Karpas-422 (cell line): ENCODE data around the gene NDUFV1. TPM values are rescaled to one million over a fixed set of nuclear protein-coding genes. Genes with fewer than 3 reads are reported as not detected.
"Not testable (repeated sequence)": the region's sequence is repeated elsewhere in the genome, so short reads cannot be mapped to it uniquely, and the experiment has no call there.

Source experiments
- DNase-seq: peaks from one replicate; pipeline ENCODE4 v3.0.0-alpha.2; 2015
- H2AFZ ChIP-seq: fragments of 200-600 bp; sonication (generic); 2 replicates; pipeline ENCODE4 v1.6.1; 2014; ENCODE audit warnings: antibody characterized with exemption, low read length, mixed read lengths
- H3K27ac ChIP-seq: fragments of 200-600 bp; sonication (generic); 2 replicates; pipeline ENCODE4 v1.5.1; 2014; ENCODE audit warnings: mild to moderate bottlenecking, low read length, moderate library complexity
- H3K27me3 ChIP-seq: fragments of 200-600 bp; sonication (generic); 2 replicates; pipeline ENCODE4 v1.6.1; 2014; ENCODE audit warnings: low read length, mixed read lengths
- H3K36me3 ChIP-seq: fragments of 200-600 bp; sonication (generic); 2 replicates; pipeline ENCODE4 v1.6.1; 2014; ENCODE audit warnings: low read length, mixed read lengths; ENCODE audit not compliant: insufficient read depth
- H3K4me1 ChIP-seq: fragments of 200-600 bp; sonication (generic); 2 replicates; pipeline ENCODE4 v1.6.1; 2014; ENCODE audit warnings: mild to moderate bottlenecking, low read length, mixed read lengths
- H3K4me2 ChIP-seq: fragments of 200-600 bp; sonication (generic); 2 replicates; pipeline ENCODE4 v1.6.1; 2014; ENCODE audit warnings: low read length, low read depth, mild to moderate bottlenecking; ENCODE audit not compliant: poor library complexity, severe bottlenecking
- H3K4me3 ChIP-seq: fragments of 200-600 bp; sonication (generic); 2 replicates; pipeline ENCODE4 v1.5.1; 2014; ENCODE audit warnings: mild to moderate bottlenecking, antibody characterized with exemption, low read length, mixed read lengths
- H3K79me2 ChIP-seq: fragments of 200-600 bp; sonication (generic); 2 replicates; pipeline ENCODE4 v1.6.1; 2014; ENCODE audit warnings: mild to moderate bottlenecking, low read length, mixed read lengths
- H3K9ac ChIP-seq: fragments of 200-600 bp; sonication (generic); 2 replicates; pipeline ENCODE4 v1.6.0; 2014; ENCODE audit warnings: low read length
- H3K9me2 ChIP-seq: fragments of 200-600 bp; sonication (generic), shearing (Covaris generic); replicated peaks from 2 replicates; pipeline ENCODE4 v1.6.0; 2014; ENCODE audit warnings: mild to moderate bottlenecking, low read length, moderate library complexity; ENCODE audit not compliant: insufficient read depth
- H3K9me3 ChIP-seq: fragments of 300-700, 200-600 bp; sonication (generic); 2 replicates; pipeline ENCODE4 v1.6.1; 2014; ENCODE audit warnings: low read length, mixed read lengths
- H4K20me1 ChIP-seq: fragments of 200-600 bp; sonication (generic); 2 replicates; pipeline ENCODE4 v1.6.1; 2014; ENCODE audit warnings: mild to moderate bottlenecking, antibody characterized with exemption, low read length, low read depth; ENCODE audit not compliant: insufficient read depth
- total RNA-seq: library from RNA; depleted of rRNA; stranded (reverse); fragments of >200 nt; shearing (Covaris generic); gene quantifications from 2 replicates; pipeline ENCODE4 v1.2.3, GENCODE V29; 2014; ENCODE audit warnings: low replicate concordance

The NDUFV1 gene
- total RNA-seq, 1 experiment from 2014 or later: 145 TPM

DNA sequence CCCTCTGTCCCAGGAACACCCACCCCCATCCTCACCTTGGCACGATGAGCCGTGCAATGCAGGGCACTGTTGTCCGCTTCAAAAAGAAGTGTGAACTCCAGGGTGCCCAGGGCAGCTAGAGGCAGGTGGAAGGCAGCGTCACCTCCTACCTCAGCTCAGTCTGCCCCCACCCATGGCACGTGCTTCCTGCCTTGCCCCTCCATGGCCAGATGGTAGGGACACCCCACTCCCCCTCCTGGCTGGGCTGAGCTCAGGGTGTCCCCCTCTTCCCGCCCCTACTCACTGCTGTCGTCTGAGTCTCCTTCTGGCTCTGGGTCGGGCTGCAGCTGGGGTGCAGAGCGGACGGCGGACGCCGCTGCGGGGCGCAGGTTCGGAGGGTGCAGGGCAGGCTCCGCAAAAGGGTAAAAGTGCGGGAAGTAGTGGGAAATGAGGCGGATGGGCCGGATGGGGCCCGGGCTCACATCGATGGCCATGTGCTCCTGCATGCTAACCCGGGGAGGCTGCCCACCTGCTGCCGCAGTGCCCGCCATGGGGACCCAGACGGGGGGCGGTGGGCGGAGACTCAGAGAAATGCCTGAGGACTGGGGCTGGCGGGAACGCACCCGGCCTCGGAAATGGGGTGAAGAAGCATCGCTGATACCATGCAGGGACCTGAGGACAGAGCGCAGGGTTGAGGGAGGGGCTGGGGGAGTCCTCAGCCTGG lies 9.1 kb downstream of the NDUFV1 start:
- H3K9me3 ChIP-seq: no peaks in the 10 kb centered on the region
- H4K20me1 ChIP-seq: no peaks in the 10 kb centered on the region
- H3K4me1 ChIP-seq: peaks cover 23% of the 10 kb centered on the region
- no peak overlapping the region for H3K4me3 ChIP-seq
- H2AFZ ChIP-seq: no peak overlapping the region
- H3K27ac ChIP-seq: no peak overlapping the region
- no peaks in the 10 kb centered on the region for H3K36me3 ChIP-seq
- H3K9ac ChIP-seq: no peak overlapping the region
- H3K79me2 ChIP-seq: no peaks in the 10 kb centered on the region
- H3K27me3 ChIP-seq: no peaks in the 10 kb centered on the region
- H3K4me2 ChIP-seq: no peak overlapping the region
- H3K9me2 ChIP-seq: no peaks in the 10 kb centered on the region
- no peak for DNase-seq

DNA sequence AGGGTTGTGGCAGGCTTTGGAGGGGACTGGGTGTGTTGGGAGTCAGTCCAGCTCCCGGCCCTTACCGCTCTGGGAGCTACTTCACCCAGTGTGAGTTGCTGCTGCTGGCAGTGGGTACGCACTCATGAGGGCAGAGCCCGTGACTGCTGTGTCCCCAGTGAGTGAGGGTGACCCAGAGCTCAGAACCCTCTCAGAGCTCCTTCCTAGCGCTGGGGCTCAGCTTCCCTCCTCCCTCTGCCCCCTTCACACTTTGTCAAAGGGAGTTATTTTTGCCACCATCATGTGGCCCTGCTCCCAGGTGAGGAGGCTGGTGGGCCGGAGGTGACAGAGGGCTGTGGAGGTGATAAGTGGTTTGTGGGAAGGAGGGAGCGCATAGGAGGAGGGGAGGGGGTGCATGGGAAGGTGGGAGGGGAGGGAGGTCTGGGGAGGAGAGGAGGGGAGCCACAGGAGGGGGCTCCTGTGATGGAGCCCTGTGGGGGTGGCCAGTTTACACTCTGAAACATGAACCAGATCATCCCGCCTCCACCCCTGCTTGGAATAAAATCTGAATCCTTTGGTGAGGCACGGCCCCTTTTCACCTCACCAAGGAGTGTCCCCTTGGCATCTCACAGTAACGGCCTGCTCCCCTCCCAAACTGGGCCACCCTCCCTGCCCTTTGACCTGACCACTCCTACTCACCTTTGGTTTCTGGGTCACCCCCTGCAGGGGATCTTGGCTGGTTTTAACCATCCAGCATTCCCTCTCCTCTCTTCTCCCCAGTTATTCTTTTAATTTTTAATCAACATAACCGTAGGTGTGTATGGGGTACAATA lies 9.9 kb downstream of the NDUFV1 start:
- H3K27ac ChIP-seq: no peak overlapping the region
- no peak overlapping the region for H3K4me2 ChIP-seq
- H3K9me2 ChIP-seq: no peaks in the 10 kb centered on the region
- no peak overlapping the region for H3K4me3 ChIP-seq
- peaks cover 23% of the 10 kb centered on the region for H3K4me1 ChIP-seq
- no peak for DNase-seq
- no peak overlapping the region for H2AFZ ChIP-seq
- no peaks in the 10 kb centered on the region for H3K79me2 ChIP-seq
- no peaks in the 10 kb centered on the region for H3K27me3 ChIP-seq
- no peaks in the 10 kb centered on the region for H4K20me1 ChIP-seq
- no peaks in the 10 kb centered on the region for H3K36me3 ChIP-seq
- no peaks in the 10 kb centered on the region for H3K9me3 ChIP-seq
- H3K9ac ChIP-seq: no peak overlapping the region

- no peak for DNase-seq
- no peak overlapping the region for H3K9ac ChIP-seq
- H3K36me3 ChIP-seq: no peaks in the 10 kb centered on the region
- H2AFZ ChIP-seq: no peak overlapping the region
- H4K20me1 ChIP-seq: no peaks in the 10 kb centered on the region
- no peaks in the 10 kb centered on the region for H3K9me2 ChIP-seq
- H3K4me3 ChIP-seq: no peak overlapping the region
- H3K4me1 ChIP-seq: peaks cover 23% of the 10 kb centered on the region
- H3K27me3 ChIP-seq: no peaks in the 10 kb centered on the region
- no peak overlapping the region for H3K27ac ChIP-seq
- no peaks in the 10 kb centered on the region for H3K79me2 ChIP-seq
- no peak overlapping the region for H3K4me2 ChIP-seq
- H3K9me3 ChIP-seq: no peaks in the 10 kb centered on the region
Measured at GRCh38 chr11:67617243-67617953, 10.7 kb downstream of the NDUFV1 start.

DNA sequence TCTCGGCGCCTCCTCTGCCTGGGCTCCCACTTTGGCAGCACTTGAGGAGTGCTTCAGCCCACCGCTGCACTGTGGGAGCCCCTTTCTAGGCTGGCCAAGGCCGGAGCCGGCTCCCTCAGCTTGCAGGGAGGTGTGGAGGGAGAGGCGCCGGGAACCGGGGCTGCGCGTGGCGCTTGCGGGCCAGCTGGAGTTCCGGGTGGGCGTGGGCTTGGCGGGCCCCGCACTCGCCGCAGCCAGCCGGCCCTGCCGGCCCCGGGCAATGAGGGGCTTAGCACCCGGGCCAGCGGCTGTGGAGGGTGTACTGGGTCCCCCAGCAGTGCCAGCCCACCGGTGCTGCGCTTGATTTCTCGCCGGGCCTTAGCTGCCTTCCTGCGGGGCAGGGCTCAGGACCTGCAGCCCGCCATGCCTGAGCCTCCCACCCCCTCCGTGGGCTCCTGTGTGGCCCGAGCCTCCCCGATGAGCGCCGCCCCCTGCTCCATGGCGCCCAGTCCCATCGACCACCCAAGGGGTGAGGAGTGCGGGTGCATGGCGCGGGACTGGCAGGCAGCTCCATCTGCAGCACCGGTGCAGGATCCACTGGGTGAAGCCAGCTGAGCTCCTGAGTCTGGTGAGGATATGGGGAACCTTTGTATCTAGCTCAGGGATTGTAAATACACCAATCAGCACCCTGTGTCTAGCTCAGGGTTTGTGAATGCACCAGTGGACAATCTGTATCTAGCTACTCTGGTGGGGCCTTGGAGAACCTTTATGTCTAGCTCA lies 12.3 kb downstream of the NDUFV1 start:
- not testable (repeated sequence) for H3K79me2 ChIP-seq, H3K9me2 ChIP-seq, H3K36me3 ChIP-seq, DNase-seq, H3K4me2 ChIP-seq, H3K9me3 ChIP-seq, H2AFZ ChIP-seq, H3K4me3 ChIP-seq, H3K27me3 ChIP-seq, H3K27ac ChIP-seq, H4K20me1 ChIP-seq, H3K9ac ChIP-seq
- peaks cover 12% of the 10 kb centered on the region for H3K4me1 ChIP-seq

DNA sequence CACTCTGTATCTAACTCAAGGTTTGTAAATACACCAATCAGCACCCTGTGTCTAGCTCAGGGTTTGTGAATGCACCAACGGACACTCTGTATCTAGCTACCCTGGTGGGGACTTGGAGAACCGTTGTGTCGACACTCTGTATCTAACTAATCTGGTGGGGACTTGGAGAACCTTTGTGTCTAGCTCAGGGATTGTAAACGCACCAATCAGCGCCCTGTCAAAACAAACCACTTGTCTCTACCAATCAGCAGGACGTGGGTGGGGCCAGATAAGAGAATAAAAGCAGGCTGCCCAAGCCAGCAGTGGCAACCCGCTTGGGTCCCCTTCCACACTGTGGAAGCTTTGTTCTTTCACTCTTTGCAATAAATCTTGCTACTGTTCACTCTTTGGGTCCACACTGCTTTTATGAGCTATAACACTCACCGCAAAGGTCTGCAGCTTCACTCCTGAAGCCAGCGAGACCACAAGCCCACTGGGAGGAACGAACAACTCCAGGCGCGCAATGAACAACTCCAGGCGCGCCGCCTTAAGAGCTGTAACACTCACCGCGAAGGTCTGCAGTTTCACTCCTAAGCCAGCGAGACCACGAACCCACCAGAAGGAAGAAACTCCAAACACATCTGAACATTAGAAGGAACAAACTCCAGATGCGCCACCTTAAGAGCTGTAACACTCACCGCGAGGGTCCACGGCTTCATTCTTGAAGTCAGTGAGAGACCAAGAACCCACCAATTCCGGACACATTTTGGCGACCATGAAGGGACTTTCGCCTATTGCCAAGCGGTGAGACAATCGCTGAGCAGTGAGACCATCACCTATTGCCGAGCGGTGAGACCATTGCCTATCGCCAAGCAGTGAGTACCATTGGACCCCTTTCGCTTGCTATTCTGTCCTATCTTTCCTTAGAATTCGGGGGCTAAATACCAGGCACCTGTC lies 13.2 kb downstream of the NDUFV1 start:
- not testable (repeated sequence) for H3K27me3 ChIP-seq, H3K4me2 ChIP-seq, H3K79me2 ChIP-seq, H3K9ac ChIP-seq, H2AFZ ChIP-seq, H3K4me3 ChIP-seq, H4K20me1 ChIP-seq, H3K36me3 ChIP-seq, DNase-seq, H3K27ac ChIP-seq, H3K9me2 ChIP-seq, H3K4me1 ChIP-seq, H3K9me3 ChIP-seq

- H3K4me3 ChIP-seq, H3K27ac ChIP-seq, H3K9ac ChIP-seq, H3K79me2 ChIP-seq, H3K36me3 ChIP-seq, H2AFZ ChIP-seq, H3K27me3 ChIP-seq, DNase-seq, H3K9me3 ChIP-seq, H3K4me1 ChIP-seq, H4K20me1 ChIP-seq, H3K4me2 ChIP-seq, H3K9me2 ChIP-seq: not testable (repeated sequence)
Measured at GRCh38 chr11:67620621-67621020, 13.9 kb downstream of the NDUFV1 start.

DNA sequence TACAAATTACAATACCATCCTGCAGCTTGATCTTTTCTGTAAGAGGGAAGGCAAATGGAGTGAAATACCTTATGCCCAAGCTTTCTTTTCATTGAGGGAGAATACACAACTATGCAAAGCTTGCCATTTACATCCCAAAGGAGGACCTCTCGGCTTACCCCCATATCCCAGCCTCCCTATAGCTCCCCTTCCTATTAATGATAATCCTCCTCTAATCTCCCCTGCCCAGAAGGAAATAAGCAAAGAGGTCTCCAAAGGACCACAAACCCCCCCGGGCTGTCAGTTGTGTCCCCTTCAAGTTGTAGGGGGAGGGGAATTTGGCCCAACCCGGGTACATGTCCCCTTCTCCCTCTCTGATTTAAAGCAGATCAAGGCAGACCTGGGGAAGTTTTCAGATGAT lies 15.2 kb downstream of the NDUFV1 start:
- H3K27ac ChIP-seq, H3K4me2 ChIP-seq, H3K4me3 ChIP-seq, H3K79me2 ChIP-seq, H4K20me1 ChIP-seq, H2AFZ ChIP-seq, H3K4me1 ChIP-seq, H3K9ac ChIP-seq, H3K9me2 ChIP-seq, H3K36me3 ChIP-seq, H3K9me3 ChIP-seq, DNase-seq, H3K27me3 ChIP-seq: not testable (repeated sequence)
